NCI-H526 treated with DMSO at 0.1 percent for 48 hours (cell line): ENCODE measurements around the gene DMRTB1.
"Not testable (repeated sequence)": the region's sequence is repeated elsewhere in the genome, so short reads cannot be mapped to it uniquely, and the experiment has no call there.

Experiments used
- DNase-seq: peaks from one replicate; lab custom pipeline; 2025; lab: John Stamatoyannopoulos, UW

Gene DMRTB1

GRCh38 chr1:53459321-53460175, at the start of gene DMRTB1:
Gene DMRTB1, plus strand, starts transcription at chr1:53459399. Its CDS starts 55 bp downstream, at chr1:53459454.
- DNase-seq: no peak

DNA sequence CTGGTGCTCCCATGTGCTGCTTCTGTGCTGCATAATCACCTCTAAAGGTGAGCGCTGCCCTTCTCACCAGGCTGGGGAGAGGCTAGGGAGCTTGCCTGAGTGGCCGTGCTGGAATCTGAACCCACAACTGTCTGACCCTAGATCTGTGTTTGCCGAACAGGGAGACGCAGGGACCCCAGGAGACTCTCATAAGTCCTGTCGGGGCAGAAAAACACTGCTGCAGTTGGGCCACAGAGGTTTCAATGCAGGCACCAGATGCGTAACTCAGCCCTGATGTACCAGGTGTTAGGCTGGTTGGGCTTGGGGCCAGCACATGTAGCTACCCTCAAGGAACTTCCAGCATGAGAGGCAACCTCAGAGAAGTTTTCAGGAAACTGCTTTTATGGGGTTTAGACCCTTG, 49.5 kb upstream of the DMRTB1 start:
- no peak for DNase-seq

- no peak for DNase-seq
These were observed 49.1 kb upstream of the DMRTB1 start for GRCh38 chr1:53410100-53410541.

DNA sequence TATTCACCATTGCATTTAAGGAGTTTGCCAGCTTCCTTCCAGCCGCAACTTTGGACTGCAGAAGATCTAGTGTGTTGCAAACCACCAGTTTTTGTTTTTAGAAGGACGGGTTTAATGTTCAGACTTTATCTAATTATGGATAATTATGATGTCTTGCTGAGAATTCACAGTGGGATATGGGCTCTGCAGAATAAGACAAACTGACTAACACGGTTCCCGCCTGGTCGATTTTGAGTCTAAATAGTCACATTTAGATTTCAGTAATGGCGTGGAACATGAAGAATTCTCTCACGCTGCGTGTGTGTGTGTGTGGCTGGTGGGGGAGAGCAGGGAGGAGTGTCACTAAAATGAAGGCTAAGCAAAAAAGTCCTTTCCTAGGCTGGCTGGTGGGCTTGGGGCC, 48.5 kb upstream of the DMRTB1 start:
- DNase-seq: no peak

- no peak for DNase-seq
These were observed 47.6 kb upstream of the DMRTB1 start for GRCh38 chr1:53411541-53412152.

DNA sequence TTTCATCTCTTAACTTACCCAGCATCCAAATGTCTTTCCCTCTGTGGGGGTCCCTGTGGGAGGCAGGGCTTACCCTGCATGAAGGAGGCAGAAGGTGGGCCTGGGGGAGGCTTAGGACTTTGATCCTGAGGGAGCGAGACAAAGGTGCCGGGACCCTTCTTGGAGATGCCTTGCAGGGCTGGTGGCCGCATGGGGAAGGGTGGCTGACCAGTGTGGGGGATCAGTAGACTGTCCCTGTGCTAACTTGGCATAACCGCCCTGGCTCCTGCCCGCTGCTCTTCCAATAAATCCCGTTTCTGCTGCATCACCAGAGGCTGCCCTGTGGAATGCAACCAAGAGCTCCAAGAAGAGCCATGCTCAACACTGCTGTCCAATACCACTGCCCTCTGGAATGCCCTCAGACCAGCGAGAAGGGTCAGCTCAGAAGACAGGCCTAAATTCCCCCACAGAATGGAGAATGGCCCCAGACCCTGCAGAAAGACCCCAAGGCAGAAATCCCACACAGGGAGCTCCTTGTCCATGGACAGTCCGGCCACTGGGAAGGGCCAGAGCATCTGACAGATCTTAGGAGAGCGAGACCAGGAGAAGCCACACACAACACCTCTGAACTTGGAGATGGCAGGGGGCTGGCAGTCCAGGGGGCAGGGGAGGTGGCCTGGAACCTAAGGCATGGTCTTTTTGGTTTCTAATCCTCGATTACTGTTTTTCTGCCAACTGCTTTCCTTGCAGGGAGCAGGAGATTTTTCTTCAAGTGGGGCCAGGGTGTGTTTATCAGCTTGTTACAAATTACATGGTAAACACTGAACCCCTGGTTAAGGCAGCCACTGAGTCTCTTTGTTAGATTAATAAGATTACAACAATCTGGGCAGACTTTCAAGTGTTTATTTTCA, 46.7 kb upstream of the DMRTB1 start:
- DNase-seq: no peak

DNA sequence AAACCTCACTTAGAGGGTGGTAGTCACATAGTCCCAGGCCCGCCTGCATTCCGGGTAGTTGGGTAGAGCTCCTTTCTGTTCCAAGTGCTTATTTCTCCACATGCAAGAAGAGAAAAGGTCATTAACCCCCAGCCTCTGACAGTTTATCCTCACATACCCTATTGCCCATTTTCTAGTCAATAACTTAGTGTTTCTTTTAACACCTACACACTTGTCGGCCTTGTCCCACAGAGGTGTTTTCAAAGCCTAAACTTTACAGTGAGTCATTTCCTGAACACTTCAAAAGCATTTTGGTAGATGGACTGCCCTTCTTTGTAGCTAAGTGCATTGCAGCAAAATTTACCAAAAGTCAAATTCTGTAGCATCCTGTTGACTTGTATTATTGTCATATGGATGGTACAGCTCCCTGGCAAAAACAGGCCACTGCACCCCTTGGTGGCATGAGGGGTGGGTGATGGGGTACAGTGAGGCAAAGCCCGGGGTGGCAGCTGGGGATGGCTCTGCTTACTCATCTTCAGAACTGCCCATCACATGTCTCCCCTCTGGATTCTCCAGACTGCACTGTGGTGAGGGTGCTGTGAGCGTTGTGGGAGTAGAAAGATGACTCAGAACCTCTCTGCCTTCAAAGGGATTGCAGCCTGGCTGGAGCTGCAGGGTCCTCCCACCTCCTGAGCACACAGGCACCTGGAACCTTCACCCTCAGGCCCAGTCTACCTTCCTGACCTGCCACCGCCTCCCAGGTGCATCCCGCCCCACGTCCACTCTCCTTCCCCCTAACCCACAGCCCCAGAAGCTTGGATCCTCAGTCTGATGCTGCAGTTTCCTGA, 45.8 kb upstream of the DMRTB1 start:
- no peak for DNase-seq

DNA sequence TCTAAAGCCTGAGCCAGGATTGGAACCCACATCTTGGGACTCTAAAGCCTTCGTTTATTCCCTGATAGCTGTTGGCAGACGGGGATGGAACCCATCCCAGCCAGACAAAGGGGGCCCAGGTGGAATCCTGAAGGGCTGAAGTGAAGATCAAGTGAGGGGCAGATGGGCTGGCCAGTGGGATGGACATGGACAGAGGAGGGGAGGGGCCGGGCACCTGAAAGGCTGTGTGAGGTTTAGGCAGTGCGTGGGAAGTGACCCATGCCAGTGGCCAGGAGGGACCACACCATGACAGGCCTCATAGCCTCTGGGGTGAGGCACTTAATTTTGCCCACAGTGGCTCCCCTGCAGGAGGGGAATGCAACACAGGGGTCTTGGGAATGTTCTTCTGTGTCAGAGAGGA, 44.6 kb upstream of the DMRTB1 start:
- no peak for DNase-seq

- DNase-seq: no peak
These were observed 43.8 kb upstream of the DMRTB1 start for GRCh38 chr1:53415432-53415831.

DNA sequence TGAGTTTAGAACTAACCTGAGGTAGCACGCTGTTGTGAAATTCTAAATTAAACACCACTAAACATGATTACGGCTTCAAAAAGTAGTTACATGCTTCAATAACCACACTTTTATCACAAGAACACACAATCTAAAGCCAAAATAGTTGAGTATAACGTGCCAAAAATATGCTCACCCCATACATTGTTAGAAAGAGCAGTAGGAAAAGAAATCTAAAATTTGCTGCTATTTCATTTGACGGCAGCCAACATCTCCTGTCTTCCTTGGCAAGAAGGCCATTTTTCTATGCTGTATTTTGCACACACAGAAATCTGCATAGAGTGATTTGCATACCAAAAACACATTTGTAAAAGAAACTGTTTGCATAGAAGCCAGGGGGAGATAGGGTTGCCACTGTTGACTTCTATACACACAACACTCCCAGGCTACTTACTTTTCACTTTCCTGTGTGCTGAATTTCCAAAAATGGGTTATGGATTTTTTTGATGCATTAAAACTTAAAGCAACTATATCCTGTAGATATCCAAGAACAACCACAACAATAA, 42.9 kb upstream of the DMRTB1 start:
- DNase-seq: peak; percentile 87

- DNase-seq: peak; percentile 11
These were observed 42.1 kb upstream of the DMRTB1 start for GRCh38 chr1:53417074-53417511.

GRCh38 chr1:53419034-53419433, 40.2 kb upstream of the DMRTB1 start:
- no peak for DNase-seq

- DNase-seq: no peak
These were observed 38.9 kb upstream of the DMRTB1 start for GRCh38 chr1:53420341-53420740.

- no peak for DNase-seq
These were observed 38.0 kb upstream of the DMRTB1 start for GRCh38 chr1:53421208-53421607.

GRCh38 chr1:53430261-53430660, 28.9 kb upstream of the DMRTB1 start:
- DNase-seq: no peak

DNA sequence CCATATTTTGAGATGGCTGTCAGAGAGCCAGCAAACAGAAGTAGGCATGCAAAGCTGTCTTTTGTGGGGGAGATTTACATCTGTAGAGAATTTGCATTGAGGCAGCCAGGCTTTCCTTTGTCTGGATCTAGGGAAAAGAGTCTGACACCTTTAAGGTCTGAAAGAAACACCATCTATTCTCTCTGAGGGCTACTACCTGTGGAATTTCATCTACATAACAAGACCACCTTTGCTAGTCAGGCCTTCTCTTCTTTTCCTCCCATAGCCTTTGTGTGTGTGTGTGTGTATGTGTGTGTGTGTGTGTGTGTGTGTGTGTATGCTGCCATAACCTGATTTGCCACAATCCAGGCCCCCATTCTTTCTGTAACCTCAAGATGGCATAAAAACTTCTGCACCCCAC, 28.4 kb upstream of the DMRTB1 start:
- peak; percentile 63 for DNase-seq

- DNase-seq: no peak
These were observed 28.0 kb upstream of the DMRTB1 start for GRCh38 chr1:53431244-53431643.

DNA sequence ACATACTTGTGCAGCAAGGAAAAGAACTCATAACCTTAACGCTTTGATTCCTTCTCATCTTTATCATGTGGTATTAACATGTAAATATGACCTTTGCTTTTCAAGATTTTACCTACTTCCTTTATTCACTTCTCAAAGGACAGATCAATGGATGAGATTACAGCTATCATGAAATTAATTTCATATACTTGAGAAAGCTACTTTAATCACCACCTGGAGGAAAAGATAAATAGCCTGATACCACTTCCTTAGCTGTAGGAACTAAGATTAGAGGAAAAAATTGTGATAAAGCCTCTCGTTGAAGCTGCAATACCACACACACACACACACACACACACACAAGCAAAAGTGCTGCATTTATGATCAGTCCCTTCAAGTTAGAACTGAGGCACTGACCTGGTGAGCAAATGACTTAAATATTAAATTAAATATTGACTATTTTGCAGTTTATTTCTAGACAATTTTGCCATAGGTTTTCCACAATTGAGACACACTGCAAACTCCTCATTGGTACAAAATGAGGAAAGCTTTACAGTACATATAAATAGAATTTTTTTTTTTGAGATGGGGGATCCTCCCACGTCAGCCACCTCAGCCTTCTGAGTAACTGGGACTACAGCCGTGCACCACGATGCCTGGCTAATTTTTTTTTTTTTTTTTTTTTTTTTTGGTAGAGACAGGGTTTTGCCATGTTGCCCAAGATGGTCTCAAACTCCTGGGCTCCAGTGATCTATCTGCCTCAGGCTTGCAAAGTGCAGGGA, 27.2 kb upstream of the DMRTB1 start:
- no peak for DNase-seq

GRCh38 chr1:53432611-53433010, 26.6 kb upstream of the DMRTB1 start:
- DNase-seq: no peak

DNA sequence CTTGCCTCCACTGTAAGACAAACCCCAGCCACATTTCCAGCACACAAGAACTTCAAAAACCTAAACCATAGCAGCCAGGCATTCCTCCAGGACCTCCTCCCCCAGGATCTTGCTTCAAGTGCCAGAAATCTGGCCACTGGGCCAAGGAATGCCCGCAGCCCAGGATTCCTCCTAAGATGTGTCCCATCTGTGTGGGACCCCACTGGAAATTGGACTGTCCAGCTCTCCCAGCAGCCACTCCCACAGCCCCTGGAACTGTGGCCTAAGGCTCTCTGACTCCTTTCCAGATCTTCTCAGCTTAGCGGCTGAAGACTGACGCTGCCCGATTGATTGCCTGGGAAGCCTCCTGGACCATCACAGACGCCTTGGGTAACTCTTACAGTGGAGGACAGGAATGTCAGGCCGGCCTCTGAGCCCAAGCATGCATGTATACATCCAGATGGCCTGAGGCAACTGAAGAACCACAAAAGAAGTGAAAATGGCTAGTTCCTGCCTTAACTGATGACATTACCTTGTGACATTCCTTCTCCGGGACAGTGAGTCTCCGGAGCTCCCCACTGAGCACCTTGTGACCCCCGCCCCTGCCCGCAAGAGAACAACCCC, 24.7 kb upstream of the DMRTB1 start:
- not testable (repeated sequence) for DNase-seq
